Activated CD8-positive, alpha-beta memory T cell treated with anti-CD3 and anti-CD28 coated beads, Interleukin-2, amount 50 U/mL, for 1 hour (primary cell): Measurements from ENCODE around the gene BRAP.
"Not testable (repeated sequence)": the region's sequence is repeated elsewhere in the genome, so short reads cannot be mapped to it uniquely, and the experiment has no call there.

Experiments used
- DNase-seq: peaks from one replicate; pipeline ENCODE4 v3.0.0-alpha.2; 2020; ENCODE audit errors: extremely low read depth

BRAP gene

GRCh38 chr12:111616177-111616623 lies 69.6 kb downstream of the BRAP start:
- DNase-seq = no peak

GRCh38 chr12:111607239-111607638 lies 78.5 kb downstream of the BRAP start:
- DNase-seq = no peak

GRCh38 chr12:111606767-111607230 lies 79.0 kb downstream of the BRAP start:
- no peak for DNase-seq

GRCh38 chr12:111605911-111606766 lies 79.6 kb downstream of the BRAP start:
- DNase-seq = no peak

- not testable (repeated sequence) for DNase-seq
Observed at GRCh38 chr12:111602857-111603256, 82.9 kb downstream of the BRAP start.

GRCh38 chr12:111602348-111602747 lies 83.4 kb downstream of the BRAP start:
- no peak for DNase-seq

- not testable (repeated sequence) for DNase-seq
Observed at GRCh38 chr12:111600986-111601385, 84.8 kb downstream of the BRAP start.

GRCh38 chr12:111600205-111600642 lies 85.5 kb downstream of the BRAP start:
- DNase-seq = no peak

- peak; percentile 57 for DNase-seq
Observed at GRCh38 chr12:111599453-111600204, 86.1 kb downstream of the BRAP start.

- peak; percentile 40 for DNase-seq
Observed at GRCh38 chr12:111598637-111599452, 86.9 kb downstream of the BRAP start, which contains the start of gene ATXN2. TSS of gene ATXN2 (minus strand) at chr12:111599315. CDS start at chr12:111599034, 281 bp downstream.

- no peak for DNase-seq
Observed at GRCh38 chr12:111597831-111598636, 87.7 kb downstream of the BRAP start.

GRCh38 chr12:111596985-111597830 lies 88.5 kb downstream of the BRAP start:
- DNase-seq = no peak

- not testable (repeated sequence) for DNase-seq
Observed at GRCh38 chr12:111595341-111595835, 90.4 kb downstream of the BRAP start.
